ENCODE results near the gene NOL3.

The NOL3 gene

GRCh38 chr16:67155295-67156142 lies 14.8 kb upstream of the NOL3 start:
- peak; percentile 70 to 73 for DNase-seq (ENCODE audit: low read depth in 2 of 2)

- DNase-seq (ENCODE audit: low read depth in 2 of 2): no peak
Measured at GRCh38 chr16:67156143-67156844, 14.0 kb upstream of the NOL3 start.

GRCh38 chr16:67157106-67157748 lies 13.1 kb upstream of the NOL3 start:
- DNase-seq (ENCODE audit: low read depth in 2 of 2): no peak

DNA sequence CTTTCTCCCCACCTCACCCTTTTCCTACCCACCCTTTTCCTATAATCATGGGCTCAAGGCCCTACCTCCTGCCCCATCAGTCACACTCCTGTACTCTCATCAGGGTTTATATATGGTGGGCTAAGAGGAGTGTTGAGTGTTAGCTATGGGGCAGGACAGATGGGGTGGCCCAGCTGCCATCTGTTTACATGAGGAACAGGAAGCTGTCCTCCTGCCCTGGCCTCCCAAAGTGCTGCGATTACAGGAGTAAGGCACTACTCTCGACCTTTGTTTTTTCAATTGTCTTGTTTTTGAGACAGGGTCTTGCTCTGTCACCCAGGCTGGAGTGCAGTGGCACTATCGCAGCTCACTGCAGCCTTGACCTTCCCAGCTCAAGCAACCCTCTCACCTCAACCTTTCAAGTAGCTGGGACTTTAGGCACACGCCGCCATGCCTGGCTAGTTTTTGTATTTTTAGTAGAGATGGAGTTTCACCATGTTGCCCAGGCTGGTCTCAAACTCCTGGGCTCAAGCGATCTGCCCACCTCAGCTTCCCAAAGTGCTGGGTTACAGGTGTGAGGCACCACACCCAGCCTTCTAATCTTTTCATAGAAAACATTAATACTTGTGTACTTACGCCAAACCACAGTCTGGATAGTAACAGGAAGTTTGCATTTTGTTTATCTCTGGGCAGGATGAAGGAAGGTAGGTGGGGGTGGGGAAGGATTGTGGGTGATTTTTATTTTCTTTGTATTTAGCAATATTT lies 12.3 kb upstream of the NOL3 start:
- DNase-seq (ENCODE audit: low read depth in 2 of 2): no peak

DNA sequence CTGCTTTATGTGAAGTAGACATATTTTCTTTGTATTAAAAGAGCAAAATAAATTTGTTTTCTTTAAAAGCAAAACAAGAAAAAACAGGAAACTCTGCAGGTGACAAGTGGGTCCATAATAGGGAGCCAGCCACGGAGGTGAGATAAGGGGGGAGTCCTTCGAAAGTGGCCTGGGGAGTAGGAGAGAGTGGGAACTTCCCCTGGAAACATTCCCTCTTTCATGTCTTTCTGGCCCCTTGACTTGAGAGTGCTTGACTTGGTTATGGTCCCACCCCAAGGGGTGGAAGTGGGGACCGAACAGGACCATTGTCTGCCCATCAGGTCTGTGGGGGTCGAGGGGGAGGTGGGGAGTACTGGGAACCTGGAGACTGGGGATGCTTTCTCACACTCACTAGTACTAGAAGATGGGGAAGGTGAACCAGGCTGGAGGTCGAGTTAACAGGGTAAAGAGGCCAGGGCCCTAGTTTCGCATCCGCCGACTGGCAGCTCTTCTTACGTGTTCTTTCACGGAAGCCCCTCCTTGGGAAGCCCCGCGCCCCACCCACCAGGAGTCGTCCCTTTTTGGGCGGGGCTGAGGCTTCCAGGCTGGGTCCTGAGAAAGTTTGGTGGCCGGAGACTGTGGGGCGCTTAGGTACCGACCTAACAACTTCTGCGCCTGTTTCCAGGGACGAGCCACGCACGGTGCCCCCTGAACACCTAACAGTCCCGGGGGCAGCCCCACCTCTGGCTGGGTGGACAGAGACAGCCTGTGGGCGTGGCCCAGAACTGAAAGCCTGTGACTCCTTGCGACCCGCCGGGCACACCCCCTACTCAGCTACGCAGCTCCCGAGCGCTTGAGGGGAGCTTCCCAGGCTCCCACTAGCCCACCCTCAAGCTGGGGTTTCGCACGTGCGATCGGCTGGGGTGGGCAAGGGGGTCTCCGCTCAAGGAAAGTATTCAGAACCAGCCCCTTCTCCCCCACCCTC lies 11.4 kb upstream of the NOL3 start:
- peak; percentile 70 to 77 for DNase-seq (ENCODE audit: low read depth in 2 of 2)

- no peak for DNase-seq (ENCODE audit: low read depth in 2 of 2)
Measured at GRCh38 chr16:67161595-67162058, 8.7 kb upstream of the NOL3 start.

DNA sequence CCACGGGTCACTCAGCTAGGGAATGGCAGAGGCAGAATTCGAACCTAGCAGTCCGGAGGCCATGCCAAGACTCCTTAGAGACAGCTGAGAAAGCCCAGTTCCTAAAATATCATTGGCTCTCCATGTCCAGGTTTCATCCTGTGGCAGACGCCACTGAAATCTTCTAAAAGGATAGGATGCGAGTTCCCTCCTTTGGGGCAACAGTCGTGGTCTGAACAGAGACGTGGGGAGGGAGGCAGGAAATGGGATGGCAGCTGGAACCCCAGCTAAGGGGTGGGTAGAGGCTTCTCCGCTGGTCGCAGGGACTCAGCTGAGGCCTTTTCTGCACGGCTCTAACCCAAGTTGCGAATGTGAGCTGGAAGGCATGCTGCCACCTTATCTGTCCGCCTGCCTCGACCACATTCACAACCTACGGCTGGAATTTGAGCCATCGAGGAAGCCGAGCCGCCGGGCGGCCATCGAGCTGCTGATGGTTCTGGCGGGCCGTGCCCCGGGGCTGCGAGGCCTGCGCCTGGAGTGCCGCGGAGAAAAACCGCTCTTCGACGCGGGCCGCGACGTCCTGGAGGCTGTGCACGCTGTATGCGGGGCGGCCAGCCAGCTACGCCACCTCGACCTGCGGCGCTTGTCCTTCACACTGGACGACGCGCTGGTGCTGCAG lies 7.7 kb upstream of the NOL3 start:
- DNase-seq (ENCODE audit: low read depth in 2 of 2): no peak

DNA sequence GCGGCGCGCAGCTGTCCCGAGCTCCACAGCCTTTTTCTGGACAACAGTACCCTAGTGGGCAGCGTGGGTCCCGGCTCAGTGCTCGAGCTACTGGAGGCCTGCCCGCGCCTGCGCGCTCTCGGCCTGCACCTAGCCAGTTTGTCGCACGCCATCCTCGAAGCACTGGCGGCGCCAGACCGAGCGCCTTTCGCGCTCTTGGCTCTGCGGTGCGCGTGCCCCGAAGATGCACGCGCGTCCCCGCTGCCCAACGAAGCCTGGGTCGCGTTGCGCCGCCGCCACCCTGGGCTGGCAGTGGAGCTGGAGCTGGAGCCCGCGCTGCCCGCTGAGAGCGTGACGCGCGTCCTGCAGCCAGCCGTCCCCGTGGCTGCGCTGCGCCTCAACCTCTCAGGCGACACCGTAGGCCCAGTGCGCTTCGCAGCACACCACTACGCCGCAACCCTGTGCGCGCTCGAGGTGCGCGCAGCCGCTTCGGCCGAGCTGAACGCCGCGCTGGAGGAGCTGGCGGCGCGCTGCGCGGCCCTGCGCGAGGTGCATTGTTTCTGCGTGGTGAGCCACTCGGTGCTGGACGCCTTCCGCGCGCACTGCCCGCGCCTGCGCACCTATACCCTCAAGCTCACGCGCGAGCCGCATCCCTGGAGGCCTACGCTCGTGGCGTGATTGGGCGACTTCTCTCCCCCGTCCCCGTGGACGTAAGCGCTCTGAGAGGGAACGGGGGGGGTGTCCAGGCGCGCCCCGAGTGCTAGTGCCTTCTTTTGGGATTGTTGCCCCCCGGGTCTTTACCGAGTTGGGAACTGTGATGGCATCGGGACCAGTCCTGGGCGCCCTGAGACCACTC lies 7.0 kb upstream of the NOL3 start:
- no peak for DNase-seq (ENCODE audit: low read depth in 2 of 2)

DNA sequence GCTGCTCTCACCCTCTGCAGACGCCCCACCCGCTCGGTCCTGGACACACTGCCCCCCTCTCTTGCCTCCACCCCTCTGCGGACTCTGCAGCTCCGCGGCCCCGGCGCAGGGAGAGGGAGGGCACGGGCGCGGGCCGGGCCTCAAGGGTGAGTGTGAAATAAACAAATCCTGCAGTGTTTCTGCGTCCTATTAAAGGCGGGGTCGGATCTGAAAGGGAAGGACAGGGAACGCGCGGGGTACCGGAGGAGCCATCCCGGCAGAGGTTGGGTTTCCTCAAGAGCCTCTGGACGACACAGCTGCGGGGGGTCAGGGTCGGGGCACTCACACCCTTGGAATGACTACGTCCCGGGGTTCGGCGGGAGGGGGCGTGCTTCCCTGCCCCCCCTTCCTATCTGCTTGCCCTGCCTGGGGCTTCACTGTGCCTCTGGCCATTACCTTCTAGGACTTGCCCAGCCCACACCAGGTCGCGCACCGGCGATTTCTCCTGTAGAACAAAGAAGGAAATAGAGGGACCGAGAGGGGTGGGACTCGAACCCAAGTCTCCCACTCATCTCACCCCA lies 6.3 kb upstream of the NOL3 start:
- no peak for DNase-seq (ENCODE audit: low read depth in 2 of 2)

DNA sequence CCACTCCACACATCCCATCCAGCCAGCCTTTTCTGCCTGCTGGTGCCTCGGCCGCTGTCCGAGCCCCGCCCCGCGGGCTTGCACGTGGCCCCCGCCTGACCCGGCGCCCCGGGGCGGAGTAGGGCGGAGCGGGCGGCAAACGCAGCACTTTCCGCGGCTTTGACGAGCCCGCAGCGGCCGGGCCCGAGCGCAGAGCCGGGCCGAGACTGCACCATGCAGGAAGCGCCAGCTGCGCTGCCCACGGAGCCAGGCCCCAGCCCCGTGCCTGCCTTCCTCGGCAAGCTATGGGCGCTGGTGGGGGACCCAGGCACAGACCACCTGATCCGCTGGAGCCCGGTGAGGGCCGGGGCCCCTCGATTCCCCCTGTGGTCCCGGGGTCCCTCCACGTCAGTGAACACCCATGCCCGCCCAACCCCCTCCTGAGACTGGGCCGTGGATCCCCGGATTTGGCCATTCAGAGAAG lies 5.7 kb upstream of the NOL3 start, which contains the start of gene HSF4:
Gene HSF4 (plus strand): TSS at position 147 of the 463 bp plus-strand sequence. CDS start 67 bp downstream, at position 214.
- no peak for DNase-seq (ENCODE audit: low read depth in 2 of 2)

DNA sequence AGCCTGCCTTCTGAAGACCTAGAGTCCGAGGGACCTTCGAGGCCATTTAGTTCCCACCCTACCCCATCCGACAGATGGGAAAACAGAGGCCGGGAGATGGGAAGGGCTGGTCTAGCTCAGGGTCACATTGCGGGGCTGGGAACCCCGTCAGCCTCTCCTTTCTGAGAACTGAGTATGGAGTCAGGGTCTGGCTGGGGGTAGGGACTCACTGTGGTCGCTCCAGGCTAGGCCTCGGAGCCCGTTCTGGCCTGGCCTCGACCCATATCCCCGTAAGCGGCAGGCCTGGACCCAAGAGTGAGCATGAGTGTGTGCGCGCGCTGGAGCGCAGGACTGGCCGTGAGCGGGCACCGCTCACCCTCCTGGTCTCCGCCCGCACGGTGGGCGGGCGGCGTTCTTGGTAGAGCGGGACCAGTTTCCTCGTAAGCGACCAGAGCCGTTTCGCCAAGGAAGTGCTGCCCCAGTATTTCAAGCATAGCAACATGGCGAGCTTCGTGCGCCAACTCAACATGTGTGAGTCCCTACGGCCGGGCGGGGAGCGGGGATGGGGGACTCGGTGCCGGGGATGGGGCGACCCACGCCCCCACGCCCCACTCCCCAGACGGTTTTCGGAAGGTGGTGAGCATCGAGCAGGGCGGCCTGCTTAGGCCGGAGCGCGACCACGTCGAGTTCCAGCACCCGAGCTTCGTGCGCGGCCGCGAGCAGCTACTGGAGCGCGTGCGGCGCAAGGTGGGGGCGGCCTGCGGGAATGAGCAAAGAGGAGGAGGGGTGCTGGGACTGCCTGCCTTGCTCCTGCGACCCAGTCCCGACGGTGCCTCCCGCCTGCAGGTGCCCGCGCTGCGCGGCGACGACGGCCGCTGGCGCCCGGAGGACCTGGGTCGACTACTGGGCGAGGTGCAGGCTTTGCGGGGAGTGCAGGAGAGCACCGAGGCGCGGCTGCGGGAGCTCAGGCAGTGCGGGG lies 4.9 kb upstream of the NOL3 start:
- DNase-seq (ENCODE audit: low read depth in 2 of 2): no peak

DNA sequence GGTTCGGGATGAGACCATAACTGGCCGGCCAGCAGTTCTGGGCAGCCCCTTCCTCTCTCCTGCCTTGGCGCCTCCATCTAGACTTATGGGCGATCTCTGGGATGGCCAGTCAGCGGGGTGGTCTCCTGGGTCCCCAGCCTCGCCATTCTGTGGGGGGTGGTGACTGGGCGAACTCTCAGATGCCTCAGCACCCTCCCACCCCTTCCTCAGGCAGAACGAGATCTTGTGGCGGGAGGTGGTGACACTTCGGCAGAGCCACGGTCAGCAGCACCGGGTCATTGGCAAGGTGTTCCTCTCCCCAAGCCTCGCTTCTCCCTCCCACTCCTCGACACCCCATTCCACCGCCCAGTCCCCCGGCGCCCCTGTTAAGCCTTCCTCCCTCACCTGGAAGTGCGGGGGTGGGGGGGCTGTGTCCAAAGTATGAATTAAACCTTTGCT lies 4.2 kb upstream of the NOL3 start:
- no peak for DNase-seq (ENCODE audit: low read depth in 2 of 2)

GRCh38 chr16:67166598-67167168 lies 3.7 kb upstream of the NOL3 start:
- DNase-seq (ENCODE audit: low read depth in 2 of 2): no peak

DNA sequence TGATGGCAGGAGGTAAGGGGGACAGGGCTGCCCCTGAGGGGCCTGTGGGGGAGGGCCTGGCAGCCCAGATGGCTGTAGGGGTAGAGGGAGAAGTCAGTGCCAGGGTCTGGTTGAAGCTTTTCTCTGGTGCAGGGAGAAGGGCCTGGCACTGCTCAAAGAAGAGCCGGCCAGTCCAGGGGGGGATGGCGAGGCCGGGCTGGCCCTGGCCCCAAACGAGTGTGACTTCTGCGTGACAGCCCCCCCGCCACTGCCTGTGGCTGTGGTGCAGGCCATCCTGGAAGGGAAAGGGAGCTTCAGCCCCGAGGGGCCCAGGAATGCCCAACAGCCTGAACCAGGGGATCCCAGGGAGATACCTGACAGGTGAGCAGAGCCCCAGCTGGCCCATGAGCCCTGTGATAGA lies 2.8 kb upstream of the NOL3 start:
- DNase-seq (ENCODE audit: low read depth in 2 of 2): no peak

GRCh38 chr16:67169011-67169451 lies 1.3 kb upstream of the NOL3 start:
- DNase-seq (ENCODE audit: low read depth in 2 of 2): no peak

DNA sequence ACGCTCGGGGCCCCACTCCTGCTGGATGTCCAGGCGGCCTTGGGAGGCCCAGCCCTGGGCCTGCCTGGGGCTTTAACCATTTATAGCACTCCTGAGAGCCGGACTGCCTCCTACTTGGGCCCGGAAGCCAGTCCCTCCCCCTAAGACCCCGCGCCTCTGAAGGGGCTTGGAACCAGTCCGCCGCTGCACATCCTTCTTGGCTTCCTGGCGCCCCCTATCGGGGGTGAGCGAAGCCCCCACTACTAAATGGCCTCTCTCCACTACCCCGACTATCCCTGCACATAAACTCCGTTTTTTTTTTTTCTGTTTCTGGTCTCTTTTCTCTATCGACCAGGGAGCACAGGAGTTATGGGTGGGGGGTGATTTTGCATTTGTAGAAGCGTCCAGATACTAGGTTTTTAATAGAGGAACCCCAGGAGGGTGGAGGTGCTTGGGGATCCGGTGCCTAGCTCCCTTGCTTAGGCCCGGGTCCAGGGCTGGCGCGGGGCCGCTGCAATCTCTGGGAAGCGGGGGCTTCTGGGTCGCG lies 633 bp upstream of the NOL3 start:
- DNase-seq (ENCODE audit: low read depth in 2 of 2): no peak

Measured in stimulated activated CD8-positive, alpha-beta memory T cell treated with anti-CD3 and anti-CD28 coated beads, Interleukin-2, amount 100 ng/mL, for 48 hours (primary cell).